Measurements from ENCODE around the gene PIKFYVE.
A peak's percentile ranks its signal among the peaks of the same experiment; 100 is the strongest.
"Not testable (repeated sequence)": the region's sequence is repeated elsewhere in the genome, so short reads cannot be mapped to it uniquely, and the experiment has no call there.

PIKFYVE gene

GRCh38 chr2:208254871-208255556 is 11.0 kb upstream of the PIKFYVE start, which contains the start of gene IDH1:
Gene IDH1, minus strand, starts transcription at chr2:208255071. Its CDS starts 3,520 bp downstream, at chr2:208251551.
- DNase-seq (ENCODE audit: low read depth in 2 of 2), result peak; percentile 94 to 96
- peak; percentile 38 for TF ChIP-seq CTCF (IDR thresholded peaks at IDR 0.05; ENCODE audit: low read depth, low read length)

GRCh38 chr2:208255557-208256106 is 10.4 kb upstream of the PIKFYVE start:
- peak overlapping the region; percentile 74 to 96 for H3K4me3 ChIP-seq (replicated peaks in 1 of 2; ENCODE audit: low read depth in 2 of 2, low read length in 2 of 2)
- TF ChIP-seq CTCF (IDR thresholded peaks at IDR 0.05; ENCODE audit: low read depth, low read length), result no peak
- no peak for DNase-seq (ENCODE audit: low read depth in 2 of 2)

More at GRCh38 chr2:208254871-208255556, 11.0 kb upstream of the PIKFYVE start, which contains the start of gene IDH1:
- peak within 1 kb of the TSS; percentile 74 to 96 for H3K4me3 ChIP-seq (replicated peaks in 1 of 2; ENCODE audit: low read depth in 2 of 2, low read length in 2 of 2)

DNA sequence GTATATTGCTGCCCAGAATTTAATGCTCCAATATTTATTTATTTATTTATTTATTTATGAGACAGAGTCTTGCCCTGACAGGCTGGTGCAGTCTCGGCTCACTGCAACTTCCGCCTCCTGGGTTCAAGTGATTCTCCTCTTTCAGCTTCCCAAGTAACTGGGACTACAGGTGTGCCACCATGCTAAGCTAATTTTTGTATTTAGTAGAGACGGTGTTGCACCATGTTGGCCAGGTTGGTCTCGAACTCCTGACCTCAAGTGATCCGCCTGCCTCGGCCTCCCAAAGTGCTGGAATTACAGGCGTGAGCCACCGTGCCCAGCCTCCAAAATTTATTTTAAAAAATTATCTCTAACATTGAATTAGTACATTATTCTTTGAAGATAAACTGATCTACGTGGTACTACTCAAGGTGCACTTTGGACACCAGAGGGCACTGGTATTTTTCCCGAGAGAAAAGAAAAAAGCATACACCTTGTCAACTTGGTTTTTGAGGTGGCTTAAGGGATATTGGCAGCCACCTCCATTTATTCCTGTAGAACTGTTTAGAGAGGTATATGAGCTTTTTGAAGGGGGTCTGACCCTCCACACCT is 9.8 kb upstream of the PIKFYVE start:
- no peak for TF ChIP-seq CTCF (IDR thresholded peaks at IDR 0.05; ENCODE audit: low read depth, low read length)
- peak in 1 of 2 donors; percentile 23 for DNase-seq (ENCODE audit: low read depth in 2 of 2)

GRCh38 chr2:208256849-208257813 is 8.9 kb upstream of the PIKFYVE start:
- H3K4me3 ChIP-seq (replicated peaks in 1 of 2; ENCODE audit: low read depth in 2 of 2, low read length in 2 of 2), result not testable (repeated sequence)
- peak in 1 of 2 donors; percentile 88 for DNase-seq (ENCODE audit: low read depth in 2 of 2)

More for the DNA sequence above, 9.8 kb upstream of the PIKFYVE start:
- no peak overlapping the region for H3K4me3 ChIP-seq (replicated peaks in 1 of 2; ENCODE audit: low read depth in 2 of 2, low read length in 2 of 2)

- TF ChIP-seq CTCF (IDR thresholded peaks at IDR 0.05; ENCODE audit: low read depth, low read length), result no peak
- peak overlapping the region; percentile 66 to 92 for H3K4me3 ChIP-seq (replicated peaks in 1 of 2; ENCODE audit: low read depth in 2 of 2, low read length in 2 of 2)
- peak; percentile 61 to 69 for DNase-seq (ENCODE audit: low read depth in 2 of 2)
Measured at GRCh38 chr2:208265371-208265800, 669 bp upstream of the PIKFYVE start.

DNA sequence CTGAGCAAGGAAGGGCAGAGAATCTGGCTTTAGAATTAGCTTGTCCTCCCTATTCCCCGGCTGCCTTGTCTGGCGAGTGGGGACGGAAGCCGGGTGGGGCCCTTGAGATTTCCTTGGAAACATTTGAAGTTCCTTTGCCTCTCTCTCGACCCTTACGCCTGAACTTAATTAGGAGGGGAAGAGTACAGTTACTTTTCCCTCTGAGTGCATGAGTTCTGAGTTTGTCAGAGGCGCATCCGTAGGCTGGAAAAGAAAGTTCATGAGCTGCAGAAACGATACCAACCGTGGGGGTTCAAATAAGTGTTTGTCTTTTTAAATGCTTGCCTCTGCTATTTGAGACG is 468 bp downstream of the PIKFYVE start:
- peak overlapping the region; percentile 66 to 92 for H3K4me3 ChIP-seq (replicated peaks in 1 of 2; ENCODE audit: low read depth in 2 of 2, low read length in 2 of 2)
- no peak for TF ChIP-seq CTCF (IDR thresholded peaks at IDR 0.05; ENCODE audit: low read depth, low read length)
- DNase-seq (ENCODE audit: low read depth in 2 of 2), result no peak
